ENCODE results near the gene ARHGAP22.
A peak's percentile ranks its signal among the peaks of the same experiment; 100 is the strongest.

ARHGAP22 gene

DNA sequence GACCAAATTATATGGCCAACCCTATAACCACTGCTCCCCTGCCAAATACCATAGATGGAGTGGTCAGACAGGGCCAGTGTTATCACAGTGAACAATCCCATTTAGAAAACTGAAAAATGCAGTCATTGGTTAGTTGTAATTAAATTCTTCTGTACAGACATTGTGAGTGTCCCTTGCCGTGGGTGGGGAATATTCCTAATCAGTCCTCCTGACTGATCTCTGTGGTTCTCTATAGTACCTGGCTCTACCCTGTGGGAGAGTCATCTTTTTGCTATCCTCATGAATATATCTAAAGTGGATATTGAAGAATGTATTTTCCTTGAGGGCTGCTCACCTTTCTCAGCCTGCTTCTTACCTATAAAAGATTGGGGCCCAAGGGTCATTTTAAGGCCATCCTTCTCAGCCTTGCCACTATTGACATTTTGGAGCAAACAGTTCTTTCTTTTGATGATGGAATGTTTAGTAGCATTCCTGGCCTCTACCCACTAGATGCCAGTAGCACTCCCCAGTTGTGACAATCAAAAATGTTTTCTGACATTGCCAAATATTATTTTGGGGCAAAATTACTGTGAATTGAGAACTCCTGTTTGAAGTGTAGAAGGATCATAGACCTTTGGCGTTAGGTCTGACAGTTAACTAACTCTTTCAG, 188.2 kb downstream of the ARHGAP22 start:
- H3K36me3 ChIP-seq (ENCODE audit: insufficient read depth, low read length): peaks cover 10% of the 10 kb centered on the region
- peaks cover 18% of the 10 kb centered on the region for H3K4me1 ChIP-seq (ENCODE audit: control insufficient read depth, insufficient read depth, low read length)
- H3K27me3 ChIP-seq (ENCODE audit: control insufficient read depth, insufficient read depth, low read length): no peaks in the 10 kb centered on the region
- H3K4me2 ChIP-seq (ENCODE audit: low read length): no peak overlapping the region
- H3K4me3 ChIP-seq (ENCODE audit: low read length): no peak overlapping the region
- no peak overlapping the region for H3K9ac ChIP-seq (ENCODE audit: low read depth, low read length)
- no peaks in the 10 kb centered on the region for H3K9me3 ChIP-seq (replicated peaks; ENCODE audit: low read length)

DNA sequence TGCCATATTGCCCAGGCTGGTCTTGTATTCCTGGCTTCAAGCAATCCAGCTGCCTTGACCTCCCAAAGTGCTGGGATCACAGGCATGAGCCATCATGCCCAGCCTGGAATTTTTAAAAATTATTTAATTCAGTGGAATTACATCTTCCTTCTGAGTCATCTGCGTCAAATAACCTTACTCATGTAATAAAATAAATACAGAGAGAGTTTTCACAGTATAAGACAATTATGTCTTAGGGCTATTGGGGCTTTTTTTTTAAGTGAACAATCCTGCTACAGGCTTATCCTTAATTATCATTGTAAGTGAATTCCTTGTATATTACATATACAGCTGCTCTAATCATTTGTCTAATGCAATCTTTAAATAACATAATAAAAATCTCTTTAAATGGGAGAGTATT, 190.1 kb downstream of the ARHGAP22 start:
- Histone ChIP-seq H3K27me3 (ENCODE audit: control insufficient read depth, insufficient read depth, low read length) (no peaks in the 10 kb centered on the region), H3K4me2 (ENCODE audit: low read length) (peak overlapping the region; percentile 14), H3K9me3 (replicated peaks; ENCODE audit: low read length) (no peaks in the 10 kb centered on the region), H3K36me3 (ENCODE audit: insufficient read depth, low read length) (peaks cover 10% of the 10 kb centered on the region), H3K4me3 (ENCODE audit: low read length) (no peak overlapping the region), H3K9ac (ENCODE audit: low read depth, low read length) (no peak overlapping the region), H3K4me1 (ENCODE audit: control insufficient read depth, insufficient read depth, low read length) (peaks cover 18% of the 10 kb centered on the region)

DNA sequence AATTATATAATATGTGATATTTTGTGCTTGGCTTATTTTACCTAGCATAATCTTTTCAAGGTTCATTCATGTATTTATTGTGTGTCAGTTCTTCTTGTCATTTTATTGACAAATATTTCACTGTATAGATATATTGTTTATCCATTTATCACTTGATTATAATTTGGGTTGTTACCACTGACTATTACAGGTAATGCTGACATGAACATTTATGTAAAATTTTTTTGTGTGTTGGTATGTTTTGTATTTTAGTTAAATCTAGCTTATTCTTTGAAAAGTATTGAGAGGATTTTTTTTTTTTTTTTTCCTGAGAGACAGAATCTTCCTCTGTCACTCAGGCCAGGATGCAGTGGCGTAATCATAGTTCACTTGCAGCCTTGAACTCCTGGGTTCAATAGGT, 190.7 kb downstream of the ARHGAP22 start:
- no peaks in the 10 kb centered on the region for H3K27me3 ChIP-seq (ENCODE audit: control insufficient read depth, insufficient read depth, low read length)
- no peak overlapping the region for H3K9ac ChIP-seq (ENCODE audit: low read depth, low read length)
- H3K4me1 ChIP-seq (ENCODE audit: control insufficient read depth, insufficient read depth, low read length): peaks cover 18% of the 10 kb centered on the region
- no peak overlapping the region for H3K4me2 ChIP-seq (ENCODE audit: low read length)
- peaks cover 10% of the 10 kb centered on the region for H3K36me3 ChIP-seq (ENCODE audit: insufficient read depth, low read length)
- H3K9me3 ChIP-seq (replicated peaks; ENCODE audit: low read length): no peaks in the 10 kb centered on the region
- no peak overlapping the region for H3K4me3 ChIP-seq (ENCODE audit: low read length)

DNA sequence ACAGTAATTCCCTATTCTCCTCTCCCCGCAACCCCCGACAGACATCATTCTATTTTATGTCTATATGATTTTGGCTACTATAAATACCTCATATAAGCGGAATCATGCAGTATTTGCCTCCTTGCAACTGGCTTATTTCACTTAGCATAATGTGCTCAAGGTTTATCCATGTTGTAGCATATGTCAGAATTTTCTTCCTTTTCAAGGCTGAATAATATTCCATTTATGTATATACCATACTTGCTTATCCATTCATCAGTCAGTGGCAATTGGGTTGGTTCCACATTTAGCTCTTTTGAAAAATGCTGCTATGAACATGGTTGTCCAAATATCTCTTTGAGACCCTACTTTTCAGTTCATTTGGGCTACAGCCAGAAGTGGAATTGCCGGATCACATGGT, 191.9 kb downstream of the ARHGAP22 start:
- peaks cover 10% of the 10 kb centered on the region for H3K36me3 ChIP-seq (ENCODE audit: insufficient read depth, low read length)
- H3K9ac ChIP-seq (ENCODE audit: low read depth, low read length): no peak overlapping the region
- H3K27me3 ChIP-seq (ENCODE audit: control insufficient read depth, insufficient read depth, low read length): no peaks in the 10 kb centered on the region
- H3K4me3 ChIP-seq (ENCODE audit: low read length): no peak overlapping the region
- peaks cover 18% of the 10 kb centered on the region for H3K4me1 ChIP-seq (ENCODE audit: control insufficient read depth, insufficient read depth, low read length)
- no peaks in the 10 kb centered on the region for H3K9me3 ChIP-seq (replicated peaks; ENCODE audit: low read length)
- no peak overlapping the region for H3K4me2 ChIP-seq (ENCODE audit: low read length)

DNA sequence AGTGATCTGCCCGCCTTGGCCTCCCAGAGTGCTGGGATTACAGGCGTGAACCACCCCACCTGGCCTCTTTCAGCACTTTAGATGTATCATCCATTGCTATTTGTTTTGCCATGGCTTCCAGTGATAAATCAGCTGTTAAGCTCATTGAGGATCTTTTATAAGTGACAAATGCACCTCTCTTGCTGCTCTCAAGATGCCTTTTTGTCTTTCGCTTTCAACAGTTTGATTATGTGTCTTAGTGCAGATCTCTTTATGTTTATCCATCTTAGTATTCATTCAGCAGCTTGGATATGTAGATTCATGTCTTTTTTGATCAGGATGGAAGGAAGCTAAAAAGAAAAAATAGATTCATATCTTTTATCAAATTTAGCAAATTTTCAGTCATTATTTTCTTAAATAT, 192.8 kb downstream of the ARHGAP22 start:
- H3K9me3 ChIP-seq (replicated peaks; ENCODE audit: low read length): no peaks in the 10 kb centered on the region
- H3K27me3 ChIP-seq (ENCODE audit: control insufficient read depth, insufficient read depth, low read length): no peaks in the 10 kb centered on the region
- H3K36me3 ChIP-seq (ENCODE audit: insufficient read depth, low read length): peaks cover 10% of the 10 kb centered on the region
- H3K9ac ChIP-seq (ENCODE audit: low read depth, low read length): no peak overlapping the region
- H3K4me2 ChIP-seq (ENCODE audit: low read length): no peak overlapping the region
- H3K4me3 ChIP-seq (ENCODE audit: low read length): no peak overlapping the region
- H3K4me1 ChIP-seq (ENCODE audit: control insufficient read depth, insufficient read depth, low read length): peaks cover 18% of the 10 kb centered on the region

DNA sequence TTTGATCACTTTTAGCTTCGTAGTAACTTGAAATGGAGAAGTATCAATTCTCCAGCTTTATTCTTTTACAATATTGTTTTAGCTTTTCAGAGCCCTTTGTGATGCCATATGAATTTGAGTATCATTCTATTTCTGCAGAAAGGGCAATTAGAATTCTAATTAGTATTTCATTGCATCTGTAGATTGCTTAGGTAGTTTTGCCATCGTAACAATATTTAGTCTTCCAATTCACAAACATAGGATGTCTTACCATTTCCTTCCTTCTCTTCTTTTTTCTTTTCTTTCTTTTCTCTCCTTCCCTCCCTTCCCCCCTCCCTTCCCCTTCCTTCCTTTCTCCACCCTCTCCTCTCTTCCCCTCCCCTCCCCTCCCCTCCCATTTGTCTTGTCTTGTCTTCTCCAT, 193.4 kb downstream of the ARHGAP22 start:
- H3K4me3 ChIP-seq (ENCODE audit: low read length): no peak overlapping the region
- H3K9ac ChIP-seq (ENCODE audit: low read depth, low read length): no peak overlapping the region
- H3K4me2 ChIP-seq (ENCODE audit: low read length): no peak overlapping the region
- peaks cover 10% of the 10 kb centered on the region for H3K36me3 ChIP-seq (ENCODE audit: insufficient read depth, low read length)
- H3K9me3 ChIP-seq (replicated peaks; ENCODE audit: low read length): no peaks in the 10 kb centered on the region
- peaks cover 16% of the 10 kb centered on the region for H3K4me1 ChIP-seq (ENCODE audit: control insufficient read depth, insufficient read depth, low read length)
- H3K27me3 ChIP-seq (ENCODE audit: control insufficient read depth, insufficient read depth, low read length): no peaks in the 10 kb centered on the region

DNA sequence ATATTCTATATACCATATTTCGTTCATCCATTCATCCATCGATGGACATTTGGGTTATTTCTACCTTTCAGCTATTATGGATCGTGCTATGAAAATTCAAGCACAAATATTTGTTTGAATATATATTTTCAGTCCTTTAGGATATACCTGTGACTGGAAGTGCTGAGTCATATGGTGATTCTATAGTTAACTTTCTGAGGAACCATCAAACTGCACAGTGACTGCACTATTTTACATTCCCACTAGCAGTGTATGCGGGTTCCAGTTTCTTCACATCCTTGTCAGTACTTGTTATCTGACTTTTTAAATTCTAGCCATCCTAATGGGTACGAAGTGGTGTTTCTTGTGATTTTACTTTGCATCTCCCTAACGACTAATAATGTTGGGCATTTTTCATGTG, 194.4 kb downstream of the ARHGAP22 start:
- Histone ChIP-seq H3K4me1 (ENCODE audit: control insufficient read depth, insufficient read depth, low read length) (peaks cover 18% of the 10 kb centered on the region), H3K36me3 (ENCODE audit: insufficient read depth, low read length) (peaks cover 10% of the 10 kb centered on the region), H3K27me3 (ENCODE audit: control insufficient read depth, insufficient read depth, low read length) (no peaks in the 10 kb centered on the region), H3K9ac (ENCODE audit: low read depth, low read length) (no peak overlapping the region), H3K9me3 (replicated peaks; ENCODE audit: low read length) (no peaks in the 10 kb centered on the region), H3K4me3 (ENCODE audit: low read length) (no peak overlapping the region), H3K4me2 (ENCODE audit: low read length) (no peak overlapping the region)

DNA sequence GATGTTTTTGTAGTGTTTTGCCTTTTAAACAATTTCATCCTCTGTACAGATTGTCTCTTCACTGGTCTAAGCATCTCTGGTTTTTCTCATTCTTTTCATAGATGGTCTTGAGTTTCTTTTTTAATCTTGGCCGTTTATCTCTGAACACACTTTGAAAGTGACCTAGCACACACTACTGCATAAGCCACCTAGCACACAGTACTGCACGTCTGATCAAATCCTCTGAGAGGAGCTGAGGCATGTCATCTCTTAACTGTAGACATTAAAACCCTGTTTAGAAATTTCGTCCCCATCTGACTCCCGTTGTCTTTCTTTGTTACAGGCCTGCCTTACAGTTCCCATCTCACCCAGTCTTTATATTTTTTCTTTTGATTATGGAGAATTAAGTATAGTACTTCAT, 198.2 kb downstream of the ARHGAP22 start:
- no peak overlapping the region for H3K9ac ChIP-seq (ENCODE audit: low read depth, low read length)
- H3K36me3 ChIP-seq (ENCODE audit: insufficient read depth, low read length): no peaks in the 10 kb centered on the region
- H3K27me3 ChIP-seq (ENCODE audit: control insufficient read depth, insufficient read depth, low read length): no peaks in the 10 kb centered on the region
- H3K4me2 ChIP-seq (ENCODE audit: low read length): no peak overlapping the region
- H3K9me3 ChIP-seq (replicated peaks; ENCODE audit: low read length): no peaks in the 10 kb centered on the region
- no peak overlapping the region for H3K4me3 ChIP-seq (ENCODE audit: low read length)
- H3K4me1 ChIP-seq (ENCODE audit: control insufficient read depth, insufficient read depth, low read length): peaks cover 7% of the 10 kb centered on the region

DNA sequence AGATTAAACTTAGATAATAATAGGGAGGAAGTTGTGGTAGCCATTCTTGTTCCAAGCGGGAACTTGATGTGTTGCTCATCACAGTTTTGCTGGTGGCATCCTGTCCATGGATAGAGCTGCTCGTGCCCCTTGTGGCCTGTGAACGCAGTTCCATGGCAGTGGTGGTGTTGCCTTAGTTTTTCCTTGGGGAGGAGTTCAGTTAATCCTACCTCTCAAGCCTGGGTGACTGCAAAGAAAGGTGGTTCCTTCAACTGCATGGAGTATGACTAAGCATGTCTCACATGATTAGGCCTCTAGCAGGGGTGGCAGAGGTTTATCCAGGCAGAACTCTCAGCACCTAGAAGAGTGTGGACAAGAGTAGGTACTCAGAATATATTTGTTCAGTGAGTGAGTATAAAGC, 198.7 kb downstream of the ARHGAP22 start:
- no peak overlapping the region for H3K4me3 ChIP-seq (ENCODE audit: low read length)
- peaks cover 7% of the 10 kb centered on the region for H3K4me1 ChIP-seq (ENCODE audit: control insufficient read depth, insufficient read depth, low read length)
- H3K9me3 ChIP-seq (replicated peaks; ENCODE audit: low read length): no peaks in the 10 kb centered on the region
- H3K27me3 ChIP-seq (ENCODE audit: control insufficient read depth, insufficient read depth, low read length): no peaks in the 10 kb centered on the region
- H3K36me3 ChIP-seq (ENCODE audit: insufficient read depth, low read length): no peaks in the 10 kb centered on the region
- no peak overlapping the region for H3K9ac ChIP-seq (ENCODE audit: low read depth, low read length)
- no peak overlapping the region for H3K4me2 ChIP-seq (ENCODE audit: low read length)

DNA sequence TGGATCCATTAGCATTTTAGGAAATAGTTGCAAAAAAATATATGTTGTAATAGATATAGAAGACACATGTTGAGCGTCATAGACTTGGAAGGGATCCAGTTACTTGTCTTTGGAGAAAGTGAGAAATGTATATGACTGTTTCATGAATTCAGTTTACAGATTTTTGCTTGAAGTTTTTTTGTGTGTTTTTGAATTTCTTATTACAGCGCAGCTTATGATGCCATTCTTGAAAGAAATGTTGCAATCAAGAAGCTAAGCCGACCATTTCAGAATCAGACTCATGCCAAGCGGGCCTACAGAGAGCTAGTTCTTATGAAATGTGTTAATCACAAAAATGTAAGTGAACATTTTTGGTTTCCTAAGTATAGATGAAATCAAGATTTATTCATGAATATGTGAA, 200.2 kb downstream of the ARHGAP22 start:
- peaks cover 17% of the 10 kb centered on the region for H3K4me1 ChIP-seq (ENCODE audit: control insufficient read depth, insufficient read depth, low read length)
- no peak overlapping the region for H3K4me3 ChIP-seq (ENCODE audit: low read length)

DNA sequence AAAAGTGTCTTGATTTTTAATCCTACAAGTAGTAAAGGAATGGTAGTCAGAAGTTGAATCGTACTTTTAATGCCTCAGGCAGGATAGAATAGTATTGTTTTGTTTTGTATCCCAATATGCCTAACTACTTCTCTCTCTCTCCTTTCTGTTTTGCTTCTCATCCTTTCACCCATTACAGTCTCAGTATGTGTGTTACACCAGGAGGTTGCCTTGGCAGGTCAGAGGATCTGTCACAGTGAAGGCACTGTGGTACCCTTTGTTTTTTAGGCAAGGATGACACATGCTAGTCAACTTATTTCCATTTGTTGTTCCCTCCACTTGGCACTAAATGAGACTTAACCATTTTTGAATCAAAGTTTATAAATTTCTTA, 204.0 kb downstream of the ARHGAP22 start:
- no peak overlapping the region for H3K9ac ChIP-seq (ENCODE audit: low read depth, low read length)
- no peaks in the 10 kb centered on the region for H3K36me3 ChIP-seq (ENCODE audit: insufficient read depth, low read length)
- no peak overlapping the region for H3K4me2 ChIP-seq (ENCODE audit: low read length)
- H3K4me3 ChIP-seq (ENCODE audit: low read length): no peak overlapping the region
- H3K9me3 ChIP-seq (replicated peaks; ENCODE audit: low read length): no peaks in the 10 kb centered on the region
- no peaks in the 10 kb centered on the region for H3K27me3 ChIP-seq (ENCODE audit: control insufficient read depth, insufficient read depth, low read length)
- H3K4me1 ChIP-seq (ENCODE audit: control insufficient read depth, insufficient read depth, low read length): peaks cover 15% of the 10 kb centered on the region

More for the DNA sequence above, 200.2 kb downstream of the ARHGAP22 start:
- Histone ChIP-seq H3K9me3 (replicated peaks; ENCODE audit: low read length) (no peaks in the 10 kb centered on the region), H3K36me3 (ENCODE audit: insufficient read depth, low read length) (no peaks in the 10 kb centered on the region), H3K9ac (ENCODE audit: low read depth, low read length) (no peak overlapping the region), H3K27me3 (ENCODE audit: control insufficient read depth, insufficient read depth, low read length) (no peaks in the 10 kb centered on the region), H3K4me2 (ENCODE audit: low read length) (no peak overlapping the region)

DNA sequence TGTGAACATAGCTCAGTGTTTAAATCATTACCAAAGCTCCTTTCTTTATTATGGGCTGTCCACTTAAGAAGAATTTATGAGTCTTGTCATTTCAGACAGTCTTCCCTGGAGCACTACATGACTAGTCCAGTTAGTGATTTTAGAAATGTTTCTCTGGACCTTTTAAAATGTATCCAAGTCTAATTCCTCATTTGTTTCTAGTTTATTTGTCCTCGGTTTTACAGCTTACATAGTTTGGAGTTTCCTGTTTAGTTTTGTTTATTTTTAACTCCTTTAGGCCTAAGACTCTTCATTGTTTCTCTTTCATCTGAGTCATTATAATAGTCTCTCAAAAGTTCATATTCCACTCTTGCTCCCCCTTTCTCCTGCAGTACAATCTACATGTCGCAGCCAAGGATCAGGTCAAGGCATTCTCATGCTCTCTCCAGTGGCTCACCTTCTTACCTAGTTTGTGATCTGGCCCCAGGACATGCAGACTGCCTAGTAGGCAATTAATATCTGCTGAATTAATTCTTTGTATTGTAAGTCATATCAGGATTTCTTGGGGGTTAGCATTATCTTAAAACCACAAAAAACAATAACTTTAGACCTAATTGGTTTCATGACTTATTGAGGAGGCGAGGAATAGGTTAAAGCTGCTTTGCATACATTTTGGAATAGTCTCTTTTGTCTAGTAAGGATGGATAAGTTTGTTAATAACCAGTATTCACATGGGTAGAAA, 204.6 kb downstream of the ARHGAP22 start:
- H3K36me3 ChIP-seq (ENCODE audit: insufficient read depth, low read length): no peaks in the 10 kb centered on the region
- no peak overlapping the region for H3K9ac ChIP-seq (ENCODE audit: low read depth, low read length)
- H3K9me3 ChIP-seq (replicated peaks; ENCODE audit: low read length): no peaks in the 10 kb centered on the region
- no peak overlapping the region for H3K4me2 ChIP-seq (ENCODE audit: low read length)
- no peak overlapping the region for H3K4me3 ChIP-seq (ENCODE audit: low read length)
- peaks cover 15% of the 10 kb centered on the region for H3K4me1 ChIP-seq (ENCODE audit: control insufficient read depth, insufficient read depth, low read length)
- no peaks in the 10 kb centered on the region for H3K27me3 ChIP-seq (ENCODE audit: control insufficient read depth, insufficient read depth, low read length)
